ENCODE data around the gene TFEC.

Gene TFEC

GRCh38 chr7:115920367-115920766 lies 110.2 kb downstream of the TFEC start:
- DNase-seq, result no peak

- no peak for DNase-seq
Measured at GRCh38 chr7:115914951-115915350, 115.6 kb downstream of the TFEC start.

- no peak for DNase-seq
Measured at GRCh38 chr7:115911465-115911864, 119.1 kb downstream of the TFEC start.

- DNase-seq, result no peak
Measured at GRCh38 chr7:115910541-115911164, 119.9 kb downstream of the TFEC start.

GRCh38 chr7:115906731-115907130 lies 123.8 kb downstream of the TFEC start:
- DNase-seq, result no peak

GRCh38 chr7:115889669-115889984 lies 140.9 kb downstream of the TFEC start:
- no peak for DNase-seq

DNA sequence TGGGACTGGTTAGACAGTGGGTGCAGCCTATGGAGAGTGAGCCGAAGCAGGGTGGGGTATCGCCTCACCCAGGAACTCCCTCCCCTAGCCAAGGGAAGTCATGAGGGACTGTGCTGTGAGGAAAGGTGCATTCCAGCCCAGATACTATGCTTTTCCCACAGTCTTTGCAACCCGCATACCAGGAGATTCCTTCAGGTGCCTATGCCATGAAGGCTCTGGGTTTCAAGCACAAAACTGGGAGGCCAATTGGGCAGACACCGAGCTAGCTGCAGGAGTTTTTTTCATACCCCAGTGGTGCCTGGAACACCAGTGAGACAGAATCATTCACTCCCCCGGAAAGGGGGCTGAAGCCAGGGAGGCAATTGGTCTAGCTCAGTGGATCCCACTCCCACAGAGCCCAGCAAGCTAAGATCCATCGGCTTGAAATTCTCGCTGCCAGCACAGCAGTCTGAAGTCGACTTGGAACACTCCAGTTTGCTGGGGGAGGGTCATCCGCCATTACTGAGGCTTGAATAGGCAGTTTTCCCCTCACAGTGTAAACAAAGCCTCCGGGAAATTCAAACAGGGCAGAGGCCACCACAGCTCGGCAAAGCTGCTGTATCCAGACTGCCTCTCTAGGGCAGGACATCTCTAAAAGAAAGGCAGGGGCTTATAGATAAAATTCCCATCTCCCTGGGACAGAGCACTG lies 141.4 kb downstream of the TFEC start:
- DNase-seq, result no peak

GRCh38 chr7:115885550-115885949 lies 145.0 kb downstream of the TFEC start:
- no peak for DNase-seq
